Measurements from ENCODE around the gene SPHK2.
"Not testable (repeated sequence)": the region's sequence is repeated elsewhere in the genome, so short reads cannot be mapped to it uniquely, and the experiment has no call there.

The SPHK2 gene

GRCh38 chr19:48618916-48619691, at the start of gene SPHK2, which contains the start of gene RPL18:
Gene SPHK2 (plus strand): TSS chr19:48619506. CDS start chr19:48620515, 1,009 bp downstream.
Gene RPL18 (minus strand): TSS chr19:48619178. CDS start chr19:48619143, 35 bp downstream.
- in situ Hi-C loops (cut with MboI; ENCODE audit: low sequenced_read_pairs), result no loop called here

DNA sequence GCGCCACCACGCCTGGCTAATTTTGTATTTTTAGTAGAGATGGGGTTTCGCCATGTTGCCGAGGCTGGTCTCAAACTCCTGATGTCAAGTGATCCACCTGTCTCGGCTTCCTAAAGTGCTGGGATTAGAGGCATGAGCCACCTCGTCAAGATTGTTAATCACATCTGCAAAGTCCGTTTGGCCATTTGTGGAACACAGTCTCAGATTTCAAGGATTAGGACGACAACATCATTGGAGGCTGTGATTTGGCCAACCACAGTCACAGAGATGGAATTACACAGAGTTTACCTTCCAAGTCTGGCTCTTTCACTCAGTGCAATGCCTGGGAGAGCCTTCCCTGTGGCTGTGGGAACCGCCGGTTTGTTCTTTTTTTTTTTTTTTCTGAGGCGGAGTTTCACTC, 49.5 kb upstream of the SPHK2 start:
- in situ Hi-C loops (cut with MboI; ENCODE audit: low sequenced_read_pairs), result no loop called here

- in situ Hi-C loops (cut with MboI; ENCODE audit: low sequenced_read_pairs), result no loop called here
These were observed 47.7 kb upstream of the SPHK2 start for GRCh38 chr19:48571378-48572162.

DNA sequence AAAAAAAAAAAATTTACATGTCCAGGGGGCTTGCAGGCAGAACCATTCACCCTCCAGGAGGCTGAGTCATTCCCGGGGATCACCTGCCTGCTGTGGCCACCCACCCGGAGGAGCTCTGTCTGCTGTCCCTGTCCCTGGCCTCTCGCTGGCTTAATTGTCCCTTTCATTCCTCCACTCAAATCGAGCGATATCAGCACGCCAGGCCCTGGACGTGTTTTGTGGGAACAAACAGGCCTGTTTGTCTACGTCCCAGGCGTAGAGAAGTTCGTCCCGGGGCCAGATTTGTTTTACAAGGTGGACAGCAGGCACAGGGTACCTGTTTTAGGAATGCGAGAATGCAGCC, 46.2 kb upstream of the SPHK2 start:
- in situ Hi-C loops (cut with MboI; ENCODE audit: low sequenced_read_pairs), result no loop called here

GRCh38 chr19:48575931-48576622, 43.2 kb upstream of the SPHK2 start:
- in situ Hi-C loops (cut with MboI; ENCODE audit: low sequenced_read_pairs), result no loop called here

- in situ Hi-C loops (cut with MboI; ENCODE audit: low sequenced_read_pairs), result not testable (repeated sequence)
These were observed 41.4 kb upstream of the SPHK2 start for GRCh38 chr19:48577908-48578307.

DNA sequence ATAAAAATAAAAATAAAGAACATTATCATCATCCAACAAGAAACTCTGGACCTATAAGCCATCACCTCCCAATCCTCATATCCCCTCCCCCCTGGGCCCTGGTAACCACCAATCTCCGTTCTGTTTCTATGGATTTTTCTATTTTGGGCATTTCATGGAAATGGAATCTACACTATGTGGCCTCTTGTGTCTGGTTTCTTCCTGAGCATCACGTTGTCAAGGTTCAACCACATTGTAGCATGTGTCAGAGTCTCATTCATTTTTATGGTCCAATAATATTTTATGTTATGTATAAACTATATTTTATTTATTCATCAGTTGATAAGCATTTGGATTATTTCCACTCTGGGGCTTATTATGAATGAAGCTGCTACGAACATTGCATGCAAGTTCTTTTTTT, 40.4 kb upstream of the SPHK2 start:
- in situ Hi-C loops (cut with MboI; ENCODE audit: low sequenced_read_pairs), result no loop called here

DNA sequence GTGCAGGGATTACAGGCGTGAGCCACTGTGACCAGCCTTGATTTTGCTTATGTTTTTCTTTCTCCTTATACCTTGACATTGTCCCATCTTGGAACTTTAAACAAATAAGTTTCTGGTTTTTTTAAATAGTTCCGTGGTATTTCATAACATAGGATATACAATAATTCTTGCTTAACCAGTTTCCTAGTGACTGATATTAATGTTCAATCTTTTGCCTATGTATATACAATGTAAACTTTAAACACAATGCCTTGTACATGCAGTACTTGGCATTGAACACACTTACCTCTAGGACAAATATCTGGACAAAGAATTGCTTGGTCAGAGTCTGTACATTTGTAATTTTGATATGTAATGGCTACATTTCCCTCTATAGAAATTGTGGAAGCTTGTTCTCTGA, 37.1 kb upstream of the SPHK2 start:
- in situ Hi-C loops (cut with MboI; ENCODE audit: low sequenced_read_pairs), result no loop called here

DNA sequence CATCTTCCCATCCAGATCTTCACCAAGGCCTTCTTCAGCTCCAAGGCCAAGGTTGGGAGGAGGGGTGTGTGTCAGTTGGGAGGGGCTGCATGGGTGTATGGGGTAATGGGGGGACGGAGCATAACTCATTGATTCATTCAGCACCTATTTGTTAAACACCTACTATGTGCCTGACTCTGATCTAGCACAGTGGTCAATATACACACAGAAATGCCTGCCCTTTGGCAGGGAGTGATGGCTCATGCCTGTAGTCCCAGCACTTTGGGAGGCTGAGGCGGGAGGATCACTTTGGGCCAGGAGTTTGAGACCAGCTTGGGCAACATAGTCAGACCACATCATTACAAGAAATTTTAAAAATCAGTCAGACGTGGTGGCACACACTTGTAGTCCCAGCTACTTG, 31.9 kb upstream of the SPHK2 start:
- in situ Hi-C loops (cut with MboI; ENCODE audit: low sequenced_read_pairs), result no loop called here

DNA sequence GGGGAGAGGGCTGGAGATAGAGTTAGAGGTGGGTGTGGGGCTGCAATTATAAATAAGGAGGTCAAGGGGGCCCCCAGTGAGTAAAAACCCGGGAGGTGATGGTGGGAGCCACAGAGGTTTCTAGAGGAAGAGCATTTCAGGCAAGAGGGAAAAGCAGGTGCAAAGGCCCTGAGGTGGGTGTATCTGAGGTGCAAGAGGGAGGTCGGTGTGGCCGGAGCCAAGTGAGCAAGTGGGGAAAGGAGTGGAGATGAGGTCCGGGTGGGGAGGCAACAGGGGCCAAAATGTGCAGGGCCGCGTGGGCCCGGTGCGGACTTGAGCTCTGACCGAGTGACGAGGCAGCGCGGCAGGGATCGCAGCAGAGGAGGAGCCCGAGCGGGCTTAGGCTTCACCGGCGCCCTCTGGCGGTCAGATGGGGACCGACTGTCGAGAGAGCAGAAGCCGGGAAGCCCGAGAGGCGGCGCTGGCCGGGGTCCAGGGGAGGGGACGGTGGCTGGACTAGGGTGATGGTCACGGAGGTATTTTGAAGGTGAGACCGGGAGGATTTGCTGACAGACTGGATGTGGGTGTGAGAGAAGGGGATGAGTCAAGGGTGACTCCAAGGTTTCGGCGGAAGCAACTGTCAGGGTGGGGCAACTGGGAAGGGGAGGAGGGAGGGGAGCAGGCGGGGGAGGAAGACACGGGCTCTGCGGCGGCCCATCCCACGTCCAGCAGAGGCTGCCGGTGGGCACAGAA, 30.5 kb upstream of the SPHK2 start:
- in situ Hi-C loops (cut with MboI; ENCODE audit: low sequenced_read_pairs), result no loop called here

DNA sequence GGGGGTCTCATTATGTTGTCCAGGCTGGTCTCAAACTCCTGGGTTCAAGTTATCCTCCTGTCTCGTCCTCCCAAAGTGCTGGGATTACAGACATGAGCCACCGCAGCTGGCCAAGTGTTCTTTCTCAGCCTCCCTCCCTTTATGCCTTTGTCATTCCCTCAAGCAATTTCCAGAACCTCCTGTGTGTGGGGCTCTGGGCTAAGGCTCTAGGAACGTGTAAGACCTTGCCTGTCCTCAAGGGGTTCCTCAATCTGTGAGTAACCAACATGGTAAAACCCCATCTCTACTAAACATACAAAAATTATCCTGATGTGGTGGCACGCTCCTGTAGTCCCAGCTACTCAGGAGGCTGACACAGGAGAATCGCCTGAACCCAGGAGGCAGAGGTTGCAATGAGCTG, 28.3 kb upstream of the SPHK2 start:
- in situ Hi-C loops (cut with MboI; ENCODE audit: low sequenced_read_pairs), result no loop called here

- in situ Hi-C loops (cut with MboI; ENCODE audit: low sequenced_read_pairs), result no loop called here
These were observed 24.1 kb upstream of the SPHK2 start for GRCh38 chr19:48595171-48595570.

GRCh38 chr19:48595833-48596232, 23.5 kb upstream of the SPHK2 start:
- in situ Hi-C loops (cut with MboI; ENCODE audit: low sequenced_read_pairs), result no loop called here

DNA sequence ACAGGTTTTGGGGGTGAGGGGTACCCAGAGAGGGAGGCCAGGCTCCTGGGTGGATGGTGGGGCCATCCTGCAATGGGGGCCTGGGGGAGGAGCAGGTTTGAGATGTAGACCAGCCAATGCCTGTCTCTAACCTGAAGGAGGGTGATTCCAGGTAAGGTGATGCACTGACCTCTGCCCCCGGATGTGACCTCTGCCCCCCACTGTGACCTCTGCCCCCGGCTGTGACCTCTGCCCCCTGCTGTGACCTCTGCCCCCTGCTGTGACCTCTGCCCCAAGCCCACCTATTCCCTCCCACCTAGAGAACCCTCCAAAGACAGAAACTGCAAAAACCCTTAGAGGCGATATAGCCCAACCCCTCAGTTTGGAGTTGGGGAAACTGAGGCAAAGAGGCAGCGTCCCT, 23.1 kb upstream of the SPHK2 start:
- in situ Hi-C loops (cut with MboI; ENCODE audit: low sequenced_read_pairs), result no loop called here

DNA sequence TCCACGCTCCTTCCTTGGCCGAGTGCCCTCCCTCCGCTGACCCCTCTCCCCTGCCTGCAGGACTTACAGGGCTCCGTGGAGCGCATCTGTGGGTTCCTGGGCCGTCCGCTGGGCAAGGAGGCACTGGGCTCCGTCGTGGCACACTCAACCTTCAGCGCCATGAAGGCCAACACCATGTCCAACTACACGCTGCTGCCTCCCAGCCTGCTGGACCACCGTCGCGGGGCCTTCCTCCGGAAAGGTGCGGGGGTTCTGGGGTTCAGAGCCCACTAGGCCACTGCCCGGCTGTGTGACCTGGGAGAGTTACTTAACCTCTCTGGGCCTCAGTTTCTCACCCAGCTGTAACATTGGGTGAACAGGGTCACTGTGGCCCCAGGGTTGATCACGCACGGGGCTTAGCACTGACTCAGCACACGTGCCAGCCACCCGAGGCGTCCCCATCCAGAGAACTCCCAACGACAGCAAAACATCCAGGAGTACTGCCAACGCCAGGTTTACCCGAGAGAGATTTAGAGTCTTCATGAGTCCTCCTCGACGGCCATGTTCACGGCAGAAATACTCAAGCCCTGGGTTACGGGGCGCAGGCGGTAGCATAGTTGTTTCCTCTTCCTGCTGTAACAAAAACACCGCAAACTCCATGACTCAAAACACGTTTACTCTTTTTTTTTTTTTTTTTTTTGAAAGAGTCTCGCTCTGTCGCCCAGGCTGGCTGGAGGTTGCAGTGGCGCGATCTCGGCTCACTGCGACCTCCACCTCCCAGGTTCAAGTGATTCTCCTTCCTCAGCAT, 22.4 kb upstream of the SPHK2 start:
- in situ Hi-C loops (cut with MboI; ENCODE audit: low sequenced_read_pairs), result no loop called here

DNA sequence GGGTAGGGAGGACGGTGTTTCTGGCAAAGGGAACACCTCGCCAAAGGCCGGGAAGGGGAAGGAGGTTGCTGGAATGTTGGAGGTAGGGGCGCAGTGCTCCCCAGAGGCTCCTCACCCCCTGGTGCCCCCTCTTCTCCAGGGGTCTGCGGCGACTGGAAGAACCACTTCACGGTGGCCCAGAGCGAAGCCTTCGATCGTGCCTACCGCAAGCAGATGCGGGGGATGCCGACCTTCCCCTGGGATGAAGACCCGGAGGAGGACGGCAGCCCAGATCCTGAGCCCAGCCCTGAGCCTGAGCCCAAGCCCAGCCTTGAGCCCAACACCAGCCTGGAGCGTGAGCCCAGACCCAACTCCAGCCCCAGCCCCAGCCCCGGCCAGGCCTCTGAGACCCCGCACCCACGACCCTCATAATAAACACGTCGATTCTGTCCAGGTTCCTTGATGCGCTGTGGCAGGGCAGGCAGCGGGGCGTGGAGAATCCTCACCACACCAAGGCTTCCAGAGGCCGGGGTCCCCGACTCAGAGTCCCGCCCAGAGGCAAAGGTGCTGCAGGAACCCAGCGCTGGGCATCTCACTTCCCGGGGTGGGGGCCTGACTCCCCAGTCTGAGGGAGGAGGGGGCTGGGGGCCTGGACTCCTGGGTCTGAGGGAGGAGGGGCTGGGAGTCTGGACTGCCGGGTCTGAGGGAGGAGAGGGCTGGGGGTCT, 20.2 kb upstream of the SPHK2 start:
- in situ Hi-C loops (cut with MboI; ENCODE audit: low sequenced_read_pairs), result no loop called here

DNA sequence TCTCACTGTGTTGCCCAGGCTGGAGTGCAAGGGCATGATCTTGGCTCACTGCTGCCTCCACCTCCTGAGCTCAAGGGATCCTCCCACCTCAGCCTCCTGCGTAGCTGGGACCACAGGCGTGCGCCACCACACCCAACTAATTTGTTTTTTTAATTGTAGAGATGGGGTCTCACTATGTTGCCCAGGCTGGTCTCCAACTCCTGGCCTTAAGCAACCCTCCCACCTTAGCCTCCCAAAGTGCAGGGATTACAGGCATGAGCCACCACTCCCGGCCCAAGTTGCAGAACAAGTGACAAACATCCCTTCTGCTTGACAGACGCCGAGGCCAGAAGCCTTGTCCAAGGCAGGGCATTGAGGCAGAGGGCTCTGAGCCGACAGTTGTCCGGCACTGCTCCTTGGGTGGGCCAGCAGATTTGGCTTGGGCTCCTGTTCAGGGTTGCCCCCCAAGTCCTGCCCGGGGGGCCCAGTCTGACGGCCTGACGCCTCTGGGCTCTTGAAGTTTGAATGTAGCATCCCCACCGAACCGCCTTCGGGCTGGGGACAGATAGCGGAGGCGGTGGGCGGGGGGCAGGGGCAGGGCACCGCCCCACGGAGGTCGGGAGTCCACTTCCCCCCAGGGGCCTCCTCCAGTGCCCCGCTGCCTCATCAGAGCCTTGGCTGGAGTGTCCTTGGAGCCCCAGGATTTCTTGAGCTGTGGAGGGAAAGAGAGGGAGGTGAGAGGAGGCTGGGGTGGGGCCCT, 18.5 kb upstream of the SPHK2 start:
- in situ Hi-C loops (cut with MboI; ENCODE audit: low sequenced_read_pairs), result no loop called here

GRCh38 chr19:48603001-48603400, 16.3 kb upstream of the SPHK2 start:
- in situ Hi-C loops (cut with MboI; ENCODE audit: low sequenced_read_pairs), result no loop called here

GRCh38 chr19:48603449-48603848, 15.9 kb upstream of the SPHK2 start:
- in situ Hi-C loops (cut with MboI; ENCODE audit: low sequenced_read_pairs), result no loop called here
